GM12878 (cell line): Measurements from ENCODE around the gene SPEG. TPM values are rescaled to one million over a fixed set of nuclear protein-coding genes. Genes with fewer than 3 reads are reported as not detected.

Experiments used
- ATAC-seq: fragments of 200-7000 bp; cut with Tn5 transposase; 3 replicates; pipeline ENCODE4 v1.9.1; 2020; ENCODE audit warnings: mild to moderate bottlenecking, moderate library complexity
- BruUV-seq: library from RNA; stranded (reverse); fragments of 400-500 nt; replicated peaks from 2 replicates; lab custom pipeline; 2021; lab: Mats Ljungman, UMichigan
- CTCF ChIA-PET: fragments of 300-600 bp; sonication (Branson Sonifier 250); formaldehyde crosslinking; extraction: SDS; loops from one replicate; lab custom pipeline; 2021; ENCODE audit warnings: inconsistent platforms; lab: Yijun Ruan, JAX
- POLR2A ChIA-PET: fragments of 350-600 bp; formaldehyde crosslinking; extraction: SDS; loops from one replicate; lab custom pipeline; 2021; ENCODE audit warnings: inconsistent platforms; lab: Charles Lee
- RAD21 ChIA-PET: fragments of 300-600 bp; sonication (Branson Sonifier 250); formaldehyde crosslinking; loops from one replicate; lab custom pipeline; 2023; ENCODE audit warnings: antibody characterized with exemption; ENCODE audit not compliant: unreplicated experiment; lab: Charles Lee
- SMC1A ChIA-PET: fragments of 300-600 bp; sonication (Branson Sonifier 250); formaldehyde crosslinking; loops from one replicate; lab custom pipeline; 2023; ENCODE audit not compliant: unreplicated experiment, uncharacterized antibody; lab: Charles Lee
- DNase-seq: peaks from one replicate; pipeline ENCODE4 v3.0.0-alpha.2; 2011; ENCODE audit warnings: low read depth, low spot score
- FAIRE-seq: peaks from 3 replicates; lab custom pipeline; 2011; peaks lifted over from hg19 to GRCh38; lab: Jason Lieb, UNC
- H2AFZ ChIP-seq: 2 replicates; pipeline ENCODE4 v1.6.0; 2011; ENCODE audit warnings: low read depth, low read length, control low read depth; ENCODE audit not compliant: control insufficient read depth
- H3K27ac ChIP-seq: 2 replicates; pipeline ENCODE4 v1.5.1; 2011; ENCODE audit warnings: control low read depth; ENCODE audit not compliant: control insufficient read depth, insufficient read depth
- H3K27me3 ChIP-seq, 2 experiments: replicated peaks in 1 of 2; 2 replicates each; pipeline versions ENCODE4 v1.6.0 to v1.6.1; 2011; ENCODE audit warnings: low read length in 1 of 2; ENCODE audit not compliant: control insufficient read depth in 2 of 2, insufficient read depth in 2 of 2
- H3K36me3 ChIP-seq, 2 experiments: 2 replicates each; pipeline ENCODE4 v1.5.1; 2011; ENCODE audit warnings: low read length in 1 of 2; ENCODE audit not compliant: control insufficient read depth in 2 of 2, insufficient read depth in 2 of 2
- H3K4me1 ChIP-seq: 2 replicates; pipeline ENCODE4 v1.6.1; 2011; ENCODE audit warnings: mild to moderate bottlenecking, low read length, moderate library complexity, mixed read lengths; ENCODE audit not compliant: control insufficient read depth, insufficient read depth
- H3K4me2 ChIP-seq: 2 replicates; pipeline ENCODE4 v1.6.0; 2011; ENCODE audit warnings: control low read depth; ENCODE audit not compliant: control insufficient read depth, insufficient read depth
- H3K4me3 ChIP-seq: fragments of 200-600 bp; sonication (generic); 2 replicates; pipeline ENCODE4 v1.5.1; 2016
- H3K79me2 ChIP-seq: 2 replicates; pipeline ENCODE4 v1.6.0; 2011; ENCODE audit warnings: low read length; ENCODE audit not compliant: control insufficient read depth, insufficient read depth
- H3K9ac ChIP-seq: 2 replicates; pipeline ENCODE4 v1.8.0; 2011; ENCODE audit warnings: low read length, control low read depth, mixed read lengths; ENCODE audit not compliant: control insufficient read depth, insufficient read depth
- H3K9me3 ChIP-seq: replicated peaks from 3 replicates; pipeline ENCODE4 v1.5.1; 2011; ENCODE audit warnings: mild to moderate bottlenecking, low read length; ENCODE audit not compliant: control insufficient read depth, insufficient read depth
- H4K20me1 ChIP-seq: 2 replicates; pipeline ENCODE4 v1.6.0; 2011; ENCODE audit not compliant: control insufficient read depth, insufficient read depth
- BMI1 ChIP-seq: fragments of 450-650 bp; IDR thresholded peaks from 2 replicates; pipeline ENCODE4 v1.6.1; 2016; ENCODE audit warnings: mild to moderate bottlenecking, moderate library complexity, borderline replicate concordance
- BRCA1 ChIP-seq: IDR thresholded peaks from 2 replicates; pipeline ENCODE4 v1.6.1; 2011; ENCODE audit warnings: low read depth, low read length, improper control_type of control experiment
- CBX5 ChIP-seq: sonication (generic); IDR thresholded peaks from 2 replicates; pipeline ENCODE4 v1.6.1; 2016; ENCODE audit warnings: low read depth, moderate library complexity, mild to moderate bottlenecking, inconsistent platforms
- E2F4 ChIP-seq: IDR thresholded peaks from 2 replicates; pipeline ENCODE4 v1.6.1; 2012; ENCODE audit warnings: low read depth, low read length, improper control_type of control experiment
- LARP7 ChIP-seq: fragments of 450-650 bp; IDR thresholded peaks from 2 replicates; pipeline ENCODE4 v1.6.1; 2017; ENCODE audit warnings: mild to moderate bottlenecking
- MYC ChIP-seq: IDR thresholded peaks from 2 replicates; pipeline ENCODE4 v1.6.1; 2011; ENCODE audit warnings: mild to moderate bottlenecking, low read length, moderate library complexity, inconsistent platforms; ENCODE audit not compliant: insufficient read depth, insufficient replicate concordance, insufficient read length, severe bottlenecking
- PAX8 ChIP-seq: fragments of 450-650 bp; IDR thresholded peaks from 2 replicates; pipeline ENCODE4 v1.6.1; 2017; ENCODE audit warnings: mild to moderate bottlenecking, moderate library complexity
- POLR2AphosphoS5 ChIP-seq: IDR thresholded peaks from 2 replicates; pipeline ENCODE4 v1.6.1; 2011; ENCODE audit warnings: mild to moderate bottlenecking, low read length, inconsistent platforms
- RELA ChIP-seq: fragments of 450-650 bp; IDR thresholded peaks from 2 replicates; pipeline ENCODE4 v1.8.0; 2014; ENCODE audit warnings: borderline replicate concordance; ENCODE audit not compliant: partially characterized antibody
- RFX5 ChIP-seq: IDR thresholded peaks from 2 replicates; pipeline ENCODE4 v1.6.1; 2011; ENCODE audit warnings: low read depth, low read length, improper control_type of control experiment
- TAF1 ChIP-seq: IDR thresholded peaks from 2 replicates; pipeline ENCODE4 v1.6.1; 2011; ENCODE audit warnings: mild to moderate bottlenecking, low read depth, low read length, borderline replicate concordance
- TCF3 ChIP-seq: IDR thresholded peaks from 2 replicates; pipeline ENCODE4 v1.6.1; 2012; ENCODE audit warnings: low read depth, mild to moderate bottlenecking, low read length, borderline replicate concordance; ENCODE audit not compliant: insufficient read depth
- WGBS: methylation state at CpG from one replicate; pipeline ENCODE4 v1.1.6; 2016; ENCODE audit warnings: low lambda C conversion rate; ENCODE audit not compliant: insufficient replicate concordance, insufficient coverage; ENCODE audit errors: missing lambda C conversion rate; 5-methylcytosine and 5-hydroxymethylcytosine counted together
- in situ Hi-C: fragments of 300-500 bp; cut with MboI; formaldehyde crosslinking; loops from 9 replicates; pipeline ENCODE4 v1.14.3; 2018; ENCODE audit warnings: mixed read lengths
- intact Hi-C: fragments of 100-400 bp; cut with micrococcal nuclease; formaldehyde crosslinking; loops from one replicate; pipeline ENCODE4 v1.14.2; 2022; ENCODE audit not compliant: unreplicated experiment
- polyA plus RNA-seq, 11 experiments: library from polyadenylated mRNA; depleted of rRNA in 4 of 11; unstranded in 6 of 11; stranded (reverse) in 5 of 11; fragments of >200 nt; fragmentation: Nextera tagmentation in 4 of 11; fragmentation: Illumina TruSeq in 1 of 11; extraction: Ambion mirVana in 4 of 11; extraction: Trizol in 1 of 11; gene quantifications; 1 replicate in 1 of 11; 2 replicates in 10 of 11; pipeline versions ENCODE4 v1.2.1 to v1.2.3, GENCODE V29; 2011 to 2016; ENCODE audit warnings: inconsistent platforms in 2 of 11, missing spikeins in 2 of 11, low read depth in 1 of 11
- total RNA-seq, 4 experiments: library from RNA; depleted of rRNA in 3 of 4; stranded (reverse); fragments of >200 nt in 3 of 4; fragmentation: Illumina TruSeq in 1 of 4; extraction: Trizol in 1 of 4; gene quantifications; 2 replicates each; pipeline versions ENCODE4 v1.2.1 to v1.2.3, GENCODE V29; 2013 to 2021
- TF ChIP-seq, protein P1 (sequence below): fragments of 450-650 bp; formaldehyde crosslinking; IDR thresholded peaks from 2 replicates; pipeline ENCODE4 v1.4.0; 2022; ENCODE audit warnings: mild to moderate bottlenecking, moderate library complexity
- TF ChIP-seq, protein P2 (sequence below): fragments of 450-650 bp; IDR thresholded peaks from 2 replicates; pipeline ENCODE4 v1.6.1; 2017; ENCODE audit warnings: mild to moderate bottlenecking, low read depth, inconsistent platforms; ENCODE audit not compliant: poor library complexity, severe bottlenecking

Gene SPEG
- total and polyA plus RNA-seq, 10 of the 15 experiments (the other 5 are each of a cell fraction or from before 2014, with no cell fraction given), result 0.03 to 0.28 TPM; not detected in 8

GRCh38 chr2:219516888-219517287, 82.2 kb downstream of the SPEG start (continued):
- TF ChIP-seq, protein P1, sequence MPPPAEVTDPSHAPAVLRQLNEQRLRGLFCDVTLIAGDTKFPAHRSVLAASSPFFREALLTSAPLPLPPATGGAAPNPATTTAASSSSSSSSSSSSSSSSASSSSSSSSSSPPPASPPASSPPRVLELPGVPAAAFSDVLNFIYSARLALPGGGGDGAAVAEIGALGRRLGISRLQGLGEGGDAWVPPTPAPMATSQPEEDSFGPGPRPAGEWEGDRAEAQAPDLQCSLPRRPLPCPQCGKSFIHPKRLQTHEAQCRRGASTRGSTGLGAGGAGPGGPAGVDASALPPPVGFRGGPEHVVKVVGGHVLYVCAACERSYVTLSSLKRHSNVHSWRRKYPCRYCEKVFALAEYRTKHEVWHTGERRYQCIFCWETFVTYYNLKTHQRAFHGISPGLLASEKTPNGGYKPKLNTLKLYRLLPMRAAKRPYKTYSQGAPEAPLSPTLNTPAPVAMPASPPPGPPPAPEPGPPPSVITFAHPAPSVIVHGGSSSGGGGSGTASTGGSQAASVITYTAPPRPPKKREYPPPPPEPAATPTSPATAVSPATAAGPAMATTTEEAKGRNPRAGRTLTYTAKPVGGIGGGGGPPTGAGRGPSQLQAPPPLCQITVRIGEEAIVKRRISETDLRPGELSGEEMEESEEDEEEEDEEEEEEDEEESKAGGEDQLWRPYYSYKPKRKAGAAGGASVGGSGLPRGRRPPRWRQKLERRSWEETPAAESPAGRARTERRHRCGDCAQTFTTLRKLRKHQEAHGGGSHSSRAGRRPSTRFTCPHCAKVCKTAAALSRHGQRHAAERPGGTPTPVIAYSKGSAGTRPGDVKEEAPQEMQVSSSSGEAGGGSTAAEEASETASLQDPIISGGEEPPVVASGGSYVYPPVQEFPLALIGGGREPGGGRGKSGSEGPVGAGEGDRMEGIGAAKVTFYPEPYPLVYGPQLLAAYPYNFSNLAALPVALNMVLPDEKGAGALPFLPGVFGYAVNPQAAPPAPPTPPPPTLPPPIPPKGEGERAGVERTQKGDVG (CRISPR knock-in tag), result no peak
- TF ChIP-seq TAF1 (no peak), BRCA1 (no peak), POLR2AphosphoS5 (no peak)
- TF ChIP-seq, all 136 proteins: peak for 0

- peaks cover 16% of the 10 kb centered on the region in 2 experiments for H3K27me3 ChIP-seq
- no peaks in the 10 kb centered on the region for H3K79me2 ChIP-seq
- no peak overlapping the region for H2AFZ ChIP-seq
- POLR2A ChIA-PET, result no interaction called here
- no peak overlapping the region for H3K9ac ChIP-seq
- intact Hi-C loops, result no loop called here
- RAD21 ChIA-PET, result interaction anchor here (1.0 kb wide), 2 partner anchors 12 to 23 kb away, joined by 3 read pairs; a partner anchor contains a TSS
- no peak for DNase-seq
- no TSS peak for BruUV-seq
- no peaks in the 10 kb centered on the region for H3K4me1 ChIP-seq
- no peak overlapping the region for H3K27ac ChIP-seq
- no peak overlapping the region for H3K4me3 ChIP-seq
- in situ Hi-C loops, result no loop called here
- no peaks in the 10 kb centered on the region for H3K36me3 ChIP-seq
- WGBS, result 18% methylated on average over 8 of the region's 10 CpGs
- H3K4me2 ChIP-seq, result no peak overlapping the region
- no peaks in the 10 kb centered on the region for H3K9me3 ChIP-seq
- SMC1A ChIA-PET, result interaction anchor here (0.9 to 1.6 kb wide), 2 partner anchors 10 to 11 kb away, joined by 5 read pairs; no protein-coding TSS in a partner anchor
- ATAC-seq, result no peak
- CTCF ChIA-PET, result interaction anchor here (1.0 to 1.3 kb wide), 3 partner anchors 19 to 59 kb away, joined by 3 read pairs; partner anchors contain the start of gene GMPPA
- H4K20me1 ChIP-seq, result no peaks in the 10 kb centered on the region
- no peak for FAIRE-seq
- no peak for TF ChIP-seq MYC
- TF ChIP-seq BMI1, result no peak
- TF ChIP-seq E2F4, result no peak
- TF ChIP-seq LARP7, result no peak
- TF ChIP-seq RFX5, result no peak
- TF ChIP-seq TCF3, result no peak
- TF ChIP-seq RELA, result no peak
- TF ChIP-seq, protein P2, sequence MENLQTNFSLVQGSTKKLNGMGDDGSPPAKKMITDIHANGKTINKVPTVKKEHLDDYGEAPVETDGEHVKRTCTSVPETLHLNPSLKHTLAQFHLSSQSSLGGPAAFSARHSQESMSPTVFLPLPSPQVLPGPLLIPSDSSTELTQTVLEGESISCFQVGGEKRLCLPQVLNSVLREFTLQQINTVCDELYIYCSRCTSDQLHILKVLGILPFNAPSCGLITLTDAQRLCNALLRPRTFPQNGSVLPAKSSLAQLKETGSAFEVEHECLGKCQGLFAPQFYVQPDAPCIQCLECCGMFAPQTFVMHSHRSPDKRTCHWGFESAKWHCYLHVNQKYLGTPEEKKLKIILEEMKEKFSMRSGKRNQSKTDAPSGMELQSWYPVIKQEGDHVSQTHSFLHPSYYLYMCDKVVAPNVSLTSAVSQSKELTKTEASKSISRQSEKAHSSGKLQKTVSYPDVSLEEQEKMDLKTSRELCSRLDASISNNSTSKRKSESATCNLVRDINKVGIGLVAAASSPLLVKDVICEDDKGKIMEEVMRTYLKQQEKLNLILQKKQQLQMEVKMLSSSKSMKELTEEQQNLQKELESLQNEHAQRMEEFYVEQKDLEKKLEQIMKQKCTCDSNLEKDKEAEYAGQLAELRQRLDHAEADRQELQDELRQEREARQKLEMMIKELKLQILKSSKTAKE, result no peak
- TF ChIP-seq CBX5, result no peak
- TF ChIP-seq PAX8, result no peak
Measured at GRCh38 chr2:219517954-219518778, 83.5 kb downstream of the SPEG start.
